Measurements from ENCODE around the gene SF3A2.

DNA sequence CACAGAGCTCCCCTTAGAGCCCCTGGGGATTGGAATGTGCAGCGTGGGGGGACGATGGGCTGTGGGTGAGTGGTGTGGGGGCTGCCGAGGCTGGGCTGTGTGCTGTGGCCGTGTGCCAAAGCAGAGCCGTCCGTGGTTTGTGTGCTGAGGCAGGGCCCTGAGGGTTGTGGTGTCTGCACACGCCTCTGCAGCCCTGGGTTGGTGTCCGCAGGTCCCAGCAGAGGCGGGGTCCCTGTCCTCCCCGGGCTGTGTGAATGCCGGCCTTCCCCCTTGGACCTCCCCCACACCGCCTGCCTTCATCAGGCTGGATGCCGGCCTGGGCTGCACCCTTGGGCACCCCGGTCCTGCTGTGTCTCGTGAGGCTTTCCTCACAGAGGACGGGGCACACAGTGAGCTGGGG, 46.7 kb upstream of the SF3A2 start:
- TF ChIP-seq, protein P1, sequence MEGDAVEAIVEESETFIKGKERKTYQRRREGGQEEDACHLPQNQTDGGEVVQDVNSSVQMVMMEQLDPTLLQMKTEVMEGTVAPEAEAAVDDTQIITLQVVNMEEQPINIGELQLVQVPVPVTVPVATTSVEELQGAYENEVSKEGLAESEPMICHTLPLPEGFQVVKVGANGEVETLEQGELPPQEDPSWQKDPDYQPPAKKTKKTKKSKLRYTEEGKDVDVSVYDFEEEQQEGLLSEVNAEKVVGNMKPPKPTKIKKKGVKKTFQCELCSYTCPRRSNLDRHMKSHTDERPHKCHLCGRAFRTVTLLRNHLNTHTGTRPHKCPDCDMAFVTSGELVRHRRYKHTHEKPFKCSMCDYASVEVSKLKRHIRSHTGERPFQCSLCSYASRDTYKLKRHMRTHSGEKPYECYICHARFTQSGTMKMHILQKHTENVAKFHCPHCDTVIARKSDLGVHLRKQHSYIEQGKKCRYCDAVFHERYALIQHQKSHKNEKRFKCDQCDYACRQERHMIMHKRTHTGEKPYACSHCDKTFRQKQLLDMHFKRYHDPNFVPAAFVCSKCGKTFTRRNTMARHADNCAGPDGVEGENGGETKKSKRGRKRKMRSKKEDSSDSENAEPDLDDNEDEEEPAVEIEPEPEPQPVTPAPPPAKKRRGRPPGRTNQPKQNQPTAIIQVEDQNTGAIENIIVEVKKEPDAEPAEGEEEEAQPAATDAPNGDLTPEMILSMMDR (IDR thresholded peaks at IDR 0.05; ENCODE audit: insufficient read depth, low read length, poor library complexity, severe bottlenecking): no peak
- TF ChIP-seq EZH2phosphoT487 (conservative IDR thresholded peaks at IDR 0.05; ENCODE audit: low read length): no peak

Measured in SU-DHL-6 (cell line).